HG03457 (cell line): ENCODE data around the gene POLQ.
"Not testable (repeated sequence)": the region's sequence is repeated elsewhere in the genome, so short reads cannot be mapped to it uniquely, and the experiment has no call there.

Experiments used
- ATAC-seq: cut with Tn5 transposase; IDR thresholded peaks from one replicate; pipeline ENCODE4 v1.9.1; 2021; ENCODE audit warnings: moderate number of reproducible peaks; ENCODE audit not compliant: unreplicated experiment

Gene POLQ

GRCh38 chr3:121430664-121431215 is 115.0 kb downstream of the POLQ start:
- no peak for ATAC-seq

GRCh38 chr3:121424549-121424948 is 121.2 kb downstream of the POLQ start:
- no peak for ATAC-seq

- no peak for ATAC-seq
Measured at GRCh38 chr3:121418182-121418581, 127.6 kb downstream of the POLQ start.

- ATAC-seq, result no peak
Measured at GRCh38 chr3:121414924-121415323, 130.9 kb downstream of the POLQ start.

- no peak for ATAC-seq
Measured at GRCh38 chr3:121411523-121411922, 134.3 kb downstream of the POLQ start.

- ATAC-seq, result no peak
Measured at GRCh38 chr3:121405631-121406030, 140.2 kb downstream of the POLQ start.

GRCh38 chr3:121399820-121400219 is 146.0 kb downstream of the POLQ start:
- ATAC-seq, result no peak

GRCh38 chr3:121398051-121398450 is 147.7 kb downstream of the POLQ start:
- not testable (repeated sequence) for ATAC-seq

GRCh38 chr3:121395967-121396366 is 149.8 kb downstream of the POLQ start:
- ATAC-seq, result not testable (repeated sequence)

- not testable (repeated sequence) for ATAC-seq
Measured at GRCh38 chr3:121388308-121388707, 157.5 kb downstream of the POLQ start.
